ENCODE measurements around the gene PES1.
"Not testable (repeated sequence)": the region's sequence is repeated elsewhere in the genome, so short reads cannot be mapped to it uniquely, and the experiment has no call there.

PES1 gene

GRCh38 chr22:30591588-30592359 lies at the start of gene PES1:
PES1 (minus strand) TSS chr22:30591910; CDS start chr22:30591833, 77 bp downstream.
- DNase-seq, result peak; percentile 91 to 98

GRCh38 chr22:30640839-30641430 lies 49.2 kb upstream of the PES1 start:
- no peak for DNase-seq

GRCh38 chr22:30640361-30640760 lies 48.7 kb upstream of the PES1 start:
- DNase-seq, result no peak

GRCh38 chr22:30637701-30638114 lies 46.0 kb upstream of the PES1 start:
- DNase-seq, result no peak

- DNase-seq, result peak in 1 of 2 donors; percentile 45
Observed at GRCh38 chr22:30636226-30637077, 44.7 kb upstream of the PES1 start.

- peak; percentile 87 to 98 for DNase-seq
Observed at GRCh38 chr22:30635273-30636225, 43.8 kb upstream of the PES1 start, which contains the start of gene SLC35E4. SLC35E4 (plus strand) TSS chr22:30635781; CDS start chr22:30636451, 670 bp downstream.

- peak; percentile 72 to 86 for DNase-seq
Observed at GRCh38 chr22:30634471-30635233, 42.9 kb upstream of the PES1 start.

GRCh38 chr22:30631469-30631868 lies 39.8 kb upstream of the PES1 start:
- not testable (repeated sequence) for DNase-seq

- peak in 1 of 2 donors; percentile 51 for DNase-seq
Observed at GRCh38 chr22:30628491-30628890, 36.8 kb upstream of the PES1 start.

GRCh38 chr22:30627471-30627870 lies 35.8 kb upstream of the PES1 start:
- no peak for DNase-seq

GRCh38 chr22:30626413-30626812 lies 34.7 kb upstream of the PES1 start:
- no peak for DNase-seq

- not testable (repeated sequence) for DNase-seq
Observed at GRCh38 chr22:30619909-30620308, 28.2 kb upstream of the PES1 start.

- DNase-seq, result no peak
Observed at GRCh38 chr22:30617819-30618218, 26.1 kb upstream of the PES1 start.

- no peak for DNase-seq
Observed at GRCh38 chr22:30615543-30615954, 23.8 kb upstream of the PES1 start.

- DNase-seq, result no peak
Observed at GRCh38 chr22:30614879-30615278, 23.2 kb upstream of the PES1 start.

- DNase-seq, result no peak
Observed at GRCh38 chr22:30614268-30614667, 22.6 kb upstream of the PES1 start.

- DNase-seq, result no peak
Observed at GRCh38 chr22:30612789-30613188, 21.1 kb upstream of the PES1 start.

- no peak for DNase-seq
Observed at GRCh38 chr22:30611197-30611596, 19.5 kb upstream of the PES1 start.

- DNase-seq, result no peak
Observed at GRCh38 chr22:30610299-30610698, 18.6 kb upstream of the PES1 start.

- no peak for DNase-seq
Observed at GRCh38 chr22:30609260-30610185, 17.8 kb upstream of the PES1 start.
